K562 (cell line): Measurements from ENCODE around the gene ORAI3.

Experiments
- ARHGAP35 ChIP-seq: fragments of 450-650 bp; IDR thresholded peaks from 2 replicates; pipeline ENCODE4 v1.6.1; 2018; ENCODE audit not compliant: partially characterized antibody
- ATF3 ChIP-seq, 2 experiments: fragments of 450-650 bp in 1 of 2; sonication (generic) in 1 of 2; formaldehyde crosslinking in 1 of 2; IDR thresholded peaks in 1 of 2; conservative IDR thresholded peaks in 1 of 2; 2 replicates each; pipeline versions ENCODE4 v1.6.1 to v1.8.1; 2016 to 2023; ENCODE audit warnings: mild to moderate bottlenecking in 2 of 2, moderate library complexity in 2 of 2, inconsistent platforms in 1 of 2, missing genetic modification reagents in 1 of 2
- ATF7 ChIP-seq: fragments of 450-650 bp; IDR thresholded peaks from 2 replicates; pipeline ENCODE4 v1.7.1; 2014; ENCODE audit warnings: mild to moderate bottlenecking, moderate library complexity
- CTCF ChIP-seq, 3 experiments: IDR thresholded peaks in 2 of 3; conservative IDR thresholded peaks in 1 of 3; 2 replicates each; pipeline ENCODE4 v1.5.1; 2011 to 2012; ENCODE audit warnings: low read length in 3 of 3, mild to moderate bottlenecking in 3 of 3, control low read depth in 2 of 3, improper control_type of control experiment in 1 of 3, inconsistent platforms in 1 of 3, low read depth in 1 of 3, mixed read lengths in 1 of 3, moderate library complexity in 1 of 3; ENCODE audit not compliant: insufficient read depth in 2 of 3
- ELK1 ChIP-seq: sonication (generic); formaldehyde crosslinking; IDR thresholded peaks from 2 replicates; pipeline ENCODE4 v1.8.1; 2022; ENCODE audit warnings: missing genetic modification reagents
- EZH2 ChIP-seq: IDR thresholded peaks from 2 replicates; pipeline ENCODE4 v1.6.1; 2012; ENCODE audit warnings: low read depth, mild to moderate bottlenecking, inconsistent platforms, low read length, borderline replicate concordance
- FUS ChIP-seq: fragments of 200-400 bp; formaldehyde crosslinking; optimal IDR thresholded peaks from 2 replicates; pipeline ENCODE3; 2017; ENCODE audit warnings: low read depth, low read length
- HDAC2 ChIP-seq: fragments of 450-650 bp; IDR thresholded peaks from 2 replicates; pipeline ENCODE4 v1.6.1; 2016; ENCODE audit warnings: mild to moderate bottlenecking
- HDAC6 ChIP-seq: IDR thresholded peaks from 2 replicates; pipeline ENCODE4 v1.6.1; 2012; ENCODE audit warnings: low read depth, mild to moderate bottlenecking, control low read depth, inconsistent platforms, low read length, moderate library complexity
- PHF20 ChIP-seq: fragments of 450-650 bp; IDR thresholded peaks from 2 replicates; pipeline ENCODE4 v1.6.1; 2018; ENCODE audit not compliant: partially characterized antibody
- SETDB1 ChIP-seq: IDR thresholded peaks from one replicate; pipeline ENCODE4 v1.6.1; 2012; ENCODE audit warnings: low read length, control low read depth, inconsistent platforms
- ZBTB26 ChIP-seq: fragments of 450-650 bp; formaldehyde crosslinking; IDR thresholded peaks from 2 replicates; pipeline ENCODE4 v1.4.0; 2022; ENCODE audit warnings: missing genetic modification characterization
- ZNF274 ChIP-seq: IDR thresholded peaks from 2 replicates; pipeline ENCODE4 v1.6.1; 2011; ENCODE audit warnings: low read depth, mild to moderate bottlenecking, low read length, moderate library complexity, borderline replicate concordance

- TF ChIP-seq ZNF274 (no peak), FUS (no peak), ZBTB26 (no peak), HDAC2 (no peak), ARHGAP35 (no peak), CTCF (IDR thresholded peaks at IDR 0.05 in 2 of 3, conservative IDR thresholded peaks at IDR 0.05 in 1 of 3; ENCODE audit: insufficient read depth in 2 of 3, low read depth in 1 of 3, low read length in 3 of 3) (no peak), PHF20 (no peak), SETDB1 (no peak), ATF7 (no peak), ELK1 (no peak), EZH2 (no peak), HDAC6 (no peak), ATF3 (IDR thresholded peaks at IDR 0.05) (no peak), ATF3 (CRISPR knock-in tag; conservative IDR thresholded peaks at IDR 0.05) (no peak)
Measured at GRCh38 chr16:30946671-30947540, 2.0 kb upstream of the ORAI3 start.
